IMR-90 (cell line): Measurements from ENCODE around the gene ANKHD1. TPM values are rescaled to one million over a fixed set of nuclear protein-coding genes. Genes with fewer than 3 reads are reported as not detected.
"Not testable (repeated sequence)": the region's sequence is repeated elsewhere in the genome, so short reads cannot be mapped to it uniquely, and the experiment has no call there.

Experiments used
- ATAC-seq: fragments of 200-7000 bp; cut with Tn5 transposase; 2 replicates; pipeline ENCODE4 v1.9.1; 2020; ENCODE audit warnings: low read depth, mild to moderate bottlenecking, moderate library complexity
- BruUV-seq: library from RNA; stranded (reverse); fragments of 400-500 nt; replicated peaks from 2 replicates; lab custom pipeline; 2021; lab: Mats Ljungman, UMichigan
- CTCF ChIA-PET: fragments of 300-600 bp; formaldehyde crosslinking; extraction: SDS; loops from one replicate; lab custom pipeline; 2021; ENCODE audit warnings: antibody characterized with exemption; lab: Yijun Ruan, JAX
- POLR2A ChIA-PET: fragments of 300-600 bp; sonication (Branson Sonifier 250); formaldehyde crosslinking; loops from one replicate; lab custom pipeline; 2022; ENCODE audit warnings: antibody characterized with exemption; ENCODE audit not compliant: unreplicated experiment; lab: Charles Lee
- DNase-seq: peaks from one replicate; pipeline ENCODE4 v3.0.0; 2013
- H2AFZ ChIP-seq: replicated peaks from 2 replicates; pipeline ENCODE3; 2013; ENCODE audit warnings: low read length, mild to moderate bottlenecking; ENCODE audit not compliant: poor library complexity
- H2AK5ac ChIP-seq: 2 replicates; pipeline ENCODE4 v1.6.1; 2013; ENCODE audit warnings: low read depth, low read length, inconsistent platforms
- H2AK9ac ChIP-seq: replicated peaks from 2 replicates; pipeline ENCODE3; 2013; ENCODE audit warnings: mild to moderate bottlenecking, low read depth, low read length, moderate library complexity; ENCODE audit not compliant: poor library complexity
- H2BK120ac ChIP-seq: 2 replicates; pipeline ENCODE4 v1.6.1; 2013; ENCODE audit warnings: low read depth, low read length, inconsistent platforms
- H2BK15ac ChIP-seq: 3 replicates; pipeline ENCODE4 v1.6.1; 2013; ENCODE audit warnings: low read depth, low read length, inconsistent platforms
- H2BK20ac ChIP-seq: 2 replicates; pipeline ENCODE4 v1.6.1; 2013; ENCODE audit warnings: low read depth, mild to moderate bottlenecking, inconsistent platforms, low read length, moderate library complexity
- H2BK5ac ChIP-seq: 2 replicates; pipeline ENCODE4 v1.6.1; 2013; ENCODE audit warnings: mild to moderate bottlenecking, low read depth, low read length, inconsistent platforms; ENCODE audit not compliant: poor library complexity, severe bottlenecking
- H3K14ac ChIP-seq: replicated peaks from 2 replicates; pipeline ENCODE4 v1.6.1; 2013; ENCODE audit warnings: low read depth, low read length, inconsistent platforms
- H3K18ac ChIP-seq: 2 replicates; pipeline ENCODE4 v1.6.1; 2013; ENCODE audit warnings: low read depth, low read length, control low read depth
- H3K23ac ChIP-seq: 2 replicates; pipeline ENCODE4 v1.6.1; 2013; ENCODE audit warnings: low read depth, low read length, inconsistent platforms
- H3K27ac ChIP-seq: 2 replicates; pipeline ENCODE4 v1.5.1; 2013; ENCODE audit warnings: mild to moderate bottlenecking, control low read depth, low read length; ENCODE audit not compliant: insufficient read depth
- H3K27me3 ChIP-seq: 2 replicates; pipeline ENCODE4 v1.6.1; 2013; ENCODE audit warnings: low read length; ENCODE audit not compliant: control insufficient read depth, insufficient read depth
- H3K36me3 ChIP-seq: 2 replicates; pipeline ENCODE4 v1.6.1; 2013; ENCODE audit warnings: low read length, mixed read lengths; ENCODE audit not compliant: control insufficient read depth, insufficient read depth
- H3K4ac ChIP-seq: 2 replicates; pipeline ENCODE4 v1.6.1; 2013; ENCODE audit warnings: low read depth, low read length, inconsistent platforms
- H3K4me1 ChIP-seq: 2 replicates; pipeline ENCODE4 v1.6.1; 2013; ENCODE audit warnings: low read length, mixed read lengths; ENCODE audit not compliant: control insufficient read depth, insufficient read depth
- H3K4me2 ChIP-seq: 2 replicates; pipeline ENCODE4 v1.6.1; 2013; ENCODE audit warnings: low read depth, mild to moderate bottlenecking, control low read depth, low read length, moderate library complexity
- H3K4me3 ChIP-seq: 2 replicates; pipeline ENCODE4 v1.5.1; 2013; ENCODE audit warnings: low read depth, mild to moderate bottlenecking, control low read depth, low read length, moderate library complexity; ENCODE audit not compliant: insufficient read depth
- H3K56ac ChIP-seq: 2 replicates; pipeline ENCODE4 v1.6.1; 2013; ENCODE audit warnings: low read length, inconsistent platforms; ENCODE audit not compliant: insufficient read depth; ENCODE audit errors: extremely low read depth
- H3K79me1 ChIP-seq, 2 experiments: 2 replicates each; pipeline ENCODE4 v1.6.1; 2013; ENCODE audit warnings: low read length in 2 of 2, inconsistent platforms in 1 of 2, low read depth in 1 of 2
- H3K9ac ChIP-seq: 2 replicates; pipeline ENCODE4 v1.6.1; 2013; ENCODE audit warnings: low read depth, low read length, control low read depth
- H3K9me1 ChIP-seq: 2 replicates; pipeline ENCODE4 v1.6.1; 2013; ENCODE audit warnings: low read length, inconsistent platforms; ENCODE audit not compliant: insufficient read depth
- H3K9me3 ChIP-seq: 2 replicates; pipeline ENCODE4 v1.6.1; 2013; ENCODE audit warnings: low read length; ENCODE audit not compliant: control insufficient read depth, insufficient read depth
- H4K20me1 ChIP-seq: 2 replicates; pipeline ENCODE4 v1.6.1; 2013; ENCODE audit warnings: low read length, inconsistent platforms; ENCODE audit not compliant: insufficient read depth
- H4K5ac ChIP-seq: 2 replicates; pipeline ENCODE4 v1.6.1; 2013; ENCODE audit warnings: mild to moderate bottlenecking, low read depth, low read length, control low read depth
- H4K8ac ChIP-seq, 2 experiments: 2 replicates each; pipeline ENCODE4 v1.6.1; 2013; ENCODE audit warnings: low read depth in 2 of 2, low read length in 2 of 2, control low read depth in 1 of 2, inconsistent platforms in 1 of 2
- H4K91ac ChIP-seq: 2 replicates; pipeline ENCODE4 v1.6.1; 2013; ENCODE audit warnings: low read depth, low read length, inconsistent platforms; ENCODE audit not compliant: insufficient read depth
- WGBS, 2 experiments: methylation state at CpG; one replicate each; pipeline versions ENCODE4 v1.1.5 to v1.1.7; 2013; ENCODE audit warnings: missing lambda C conversion rate in 2 of 2; ENCODE audit not compliant: insufficient read length in 1 of 2; ENCODE audit errors: extremely low coverage in 2 of 2; 5-methylcytosine and 5-hydroxymethylcytosine counted together
- dilution Hi-C: fragments of 300-500 bp; cut with HindIII; formaldehyde crosslinking; loops from one replicate; pipeline ENCODE4 v1.14.3; 2018; ENCODE audit warnings: low sequenced_read_pairs; ENCODE audit not compliant: unreplicated experiment
- in situ Hi-C: fragments of 300-500 bp; cut with MboI; formaldehyde crosslinking; loops from 3 replicates; pipeline ENCODE4 v1.14.3; 2019; ENCODE audit warnings: low sequenced_read_pairs, inconsistent platforms, mixed read lengths
- intact Hi-C: fragments of 100-400 bp; cut with micrococcal nuclease; formaldehyde crosslinking; loops from 2 replicates; pipeline ENCODE4 v1.10.0; 2022
- polyA plus RNA-seq, 3 experiments: library from polyadenylated mRNA; depleted of rRNA; stranded (reverse); fragments of >200 nt; gene quantifications; 2 replicates each; pipeline ENCODE4 v1.2.3, GENCODE V29; 2012; ENCODE audit warnings: low replicate concordance in 1 of 3
- total RNA-seq: library from RNA; depleted of rRNA; stranded (reverse); fragments of >200 nt; gene quantifications from 2 replicates; pipeline ENCODE4 v1.2.3, GENCODE V29; 2012

ANKHD1 gene
- total and polyA plus RNA-seq, 2 of the 4 experiments (the other 2 are of a cell fraction), result 32.1 to 36.7 TPM

- DNase-seq, H2BK15ac ChIP-seq, H3K14ac ChIP-seq, H3K36me3 ChIP-seq, H3K27me3 ChIP-seq, H2AK9ac ChIP-seq, ATAC-seq, H2BK5ac ChIP-seq, H3K9me1 ChIP-seq, H2BK20ac ChIP-seq, H3K4me2 ChIP-seq, H4K5ac ChIP-seq, dilution Hi-C loops, H3K27ac ChIP-seq, H3K4me1 ChIP-seq, H2BK120ac ChIP-seq, H3K18ac ChIP-seq, H4K8ac ChIP-seq, H3K56ac ChIP-seq, H4K91ac ChIP-seq, BruUV-seq, in situ Hi-C loops, H2AK5ac ChIP-seq, H2AFZ ChIP-seq, H3K4ac ChIP-seq, H3K9ac ChIP-seq, H3K4me3 ChIP-seq, H3K9me3 ChIP-seq, intact Hi-C loops, H3K23ac ChIP-seq, POLR2A ChIA-PET: not testable (repeated sequence)
- peaks cover 20 to 66% of the 10 kb centered on the region in 2 experiments for H3K79me1 ChIP-seq
- no CpG with 5 or more reads among the region's 7 CpGs for WGBS, 2 experiments
- CTCF ChIA-PET, result interaction anchor here (1.0 to 2.1 kb wide), 2 partner anchors 9 to 44 kb away, joined by 4 to 7 read pairs; no protein-coding TSS in a partner anchor
- peaks cover 31% of the 10 kb centered on the region for H4K20me1 ChIP-seq
Observed at GRCh38 chr5:140421375-140421774, 19.7 kb downstream of the ANKHD1 start.
